Measurements from ENCODE around the gene RASGRF1.

DNA sequence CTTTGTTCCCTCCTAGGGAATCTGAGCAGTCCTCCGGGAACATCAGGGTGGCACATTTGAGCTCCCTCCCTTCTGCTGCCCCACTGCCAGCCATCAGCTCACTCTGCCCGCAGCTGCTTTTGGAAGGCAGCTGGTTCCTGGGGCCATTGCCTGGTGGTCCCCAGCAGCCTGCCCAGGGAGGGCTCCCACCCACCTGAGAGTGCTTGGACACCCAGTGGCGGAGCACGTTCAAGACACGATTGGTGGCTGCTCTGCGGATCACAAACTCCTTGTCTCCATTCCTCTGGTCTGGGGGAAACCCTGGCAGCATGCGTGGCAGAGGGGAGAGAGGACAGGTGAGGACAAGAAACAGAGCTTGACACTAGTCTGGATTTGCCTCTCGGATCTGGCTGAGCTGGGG, 92.1 kb downstream of the RASGRF1 start:
- TF ChIP-seq EP300 (IDR thresholded peaks at IDR 0.05) (no peak), POLR2AphosphoS5 (IDR thresholded peaks at IDR 0.05) (no peak), CTCF (IDR thresholded peaks at IDR 0.05) (no peak), POLR2A (IDR thresholded peaks at IDR 0.05) (no peak)
